Stimulated activated CD4-positive, alpha-beta T cell treated with anti-CD3 and anti-CD28 coated beads, Interleukin-1b, Interleukin-23, amount 100 ng/mL, for 24 hours (primary cell): ENCODE results near the gene CEMP1.
"Not testable (repeated sequence)": the region's sequence is repeated elsewhere in the genome, so short reads cannot be mapped to it uniquely, and the experiment has no call there.

Experiments used
- DNase-seq, 4 experiments: peaks; one replicate each; pipeline ENCODE4 v3.0.0-alpha.2; 2020; ENCODE audit warnings: low read depth in 4 of 4, low spot score in 1 of 4

Gene CEMP1, protein sequence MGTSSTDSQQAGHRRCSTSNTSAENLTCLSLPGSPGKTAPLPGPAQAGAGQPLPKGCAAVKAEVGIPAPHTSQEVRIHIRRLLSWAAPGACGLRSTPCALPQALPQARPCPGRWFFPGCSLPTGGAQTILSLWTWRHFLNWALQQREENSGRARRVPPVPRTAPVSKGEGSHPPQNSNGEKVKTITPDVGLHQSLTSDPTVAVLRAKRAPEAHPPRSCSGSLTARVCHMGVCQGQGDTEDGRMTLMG

DNA sequence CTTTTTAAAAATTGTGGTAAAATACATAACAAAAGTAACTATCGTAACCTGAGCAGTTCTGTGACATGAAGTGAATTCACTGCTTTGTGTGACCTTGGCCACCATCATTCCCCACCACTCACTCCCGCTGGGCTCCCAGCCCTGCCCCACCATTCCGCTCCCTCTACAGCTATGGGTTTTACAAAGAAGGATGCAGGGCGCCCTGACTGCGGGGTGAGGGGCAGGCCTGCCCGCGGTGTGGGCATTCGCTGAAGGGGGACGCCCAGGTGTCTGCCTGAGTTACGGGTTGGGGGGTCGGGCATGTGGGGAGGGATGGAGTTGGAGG, at the start of gene CEMP1:
Gene CEMP1, minus strand, starts transcription at position 38 of the 325 bp plus-strand sequence. CDS start 335 bp downstream, outside the sequence.
- DNase-seq: no peak

DNA sequence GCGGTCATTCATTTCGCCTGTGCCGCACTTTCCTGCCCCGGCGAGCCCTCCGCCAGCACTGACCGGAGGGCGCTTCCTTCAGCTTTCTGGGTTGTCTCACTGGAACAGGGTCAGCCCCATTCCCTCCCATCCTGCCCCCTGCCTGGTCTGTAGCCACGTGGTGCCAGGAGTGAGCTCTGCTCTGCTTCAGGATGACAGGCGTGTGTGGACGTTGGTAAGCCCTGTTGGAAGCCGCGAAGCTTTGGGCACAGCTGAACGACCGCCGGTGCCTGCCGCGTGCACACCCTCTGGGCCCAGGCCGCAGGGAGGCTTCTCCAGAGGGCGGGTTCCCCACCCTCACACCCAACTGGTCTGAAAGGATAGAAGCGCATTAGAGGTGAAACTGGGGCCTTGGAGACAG, 49.6 kb upstream of the CEMP1 start:
- DNase-seq: not testable (repeated sequence)

DNA sequence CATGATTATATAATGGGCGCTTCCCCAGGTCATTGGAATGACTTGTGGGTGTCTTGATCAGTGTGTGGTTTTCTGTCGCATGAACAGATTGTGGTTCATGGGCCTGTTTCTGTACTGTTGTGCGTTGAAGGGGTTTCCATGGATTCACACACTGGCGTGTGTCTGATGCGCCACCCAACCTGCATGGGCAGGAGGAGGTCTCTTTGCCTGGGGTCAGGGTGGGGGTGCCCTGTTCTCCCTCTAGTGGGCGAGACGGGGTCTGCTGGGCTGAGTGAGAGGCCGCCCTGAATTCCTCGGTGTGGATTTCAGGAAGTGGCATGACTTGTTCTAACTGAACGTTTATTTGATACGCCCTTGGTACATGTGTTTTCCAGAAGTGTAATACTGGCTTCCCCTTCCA, 48.9 kb upstream of the CEMP1 start:
- DNase-seq: not testable (repeated sequence)

DNA sequence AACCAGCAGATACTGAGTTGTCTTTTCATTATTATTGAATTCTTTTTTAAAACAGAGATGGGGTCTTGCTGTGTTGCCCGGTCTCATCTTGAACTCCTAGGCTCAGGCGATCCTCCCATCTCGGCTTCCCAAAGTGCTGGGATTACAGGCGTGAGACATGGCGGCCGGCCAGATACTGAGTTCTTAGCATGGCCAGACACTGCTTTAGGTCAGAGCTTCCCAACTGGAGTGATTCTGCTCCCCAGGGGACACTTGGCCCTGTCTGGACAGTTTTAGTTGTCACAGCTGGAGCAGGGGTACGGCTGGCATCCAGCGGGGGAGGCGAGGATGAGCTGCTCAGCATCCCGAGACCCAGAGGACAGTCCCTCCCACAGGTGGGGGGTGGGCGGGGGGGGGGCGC, 47.7 kb upstream of the CEMP1 start:
- DNase-seq: not testable (repeated sequence)

DNA sequence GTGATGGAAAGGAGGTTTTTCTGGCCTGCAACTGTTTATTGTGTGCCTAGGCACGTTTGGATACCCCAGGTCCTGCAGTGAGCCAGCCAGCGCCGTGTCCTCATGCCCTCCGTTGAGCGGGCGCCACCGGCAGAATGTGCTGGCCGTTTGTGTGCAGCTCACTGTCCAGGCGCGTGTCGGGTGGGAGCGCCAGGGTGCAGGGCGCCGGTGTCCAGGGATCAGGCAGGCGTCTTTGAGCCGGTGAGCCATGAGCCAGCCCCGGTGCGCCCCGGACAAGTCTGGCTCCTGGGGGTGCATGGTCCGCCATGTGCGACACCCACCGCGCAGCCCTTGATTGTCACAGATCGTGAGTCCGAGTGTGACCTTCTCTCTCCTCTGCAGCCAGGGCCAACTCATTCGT, 45.8 kb upstream of the CEMP1 start:
- DNase-seq: not testable (repeated sequence)

DNA sequence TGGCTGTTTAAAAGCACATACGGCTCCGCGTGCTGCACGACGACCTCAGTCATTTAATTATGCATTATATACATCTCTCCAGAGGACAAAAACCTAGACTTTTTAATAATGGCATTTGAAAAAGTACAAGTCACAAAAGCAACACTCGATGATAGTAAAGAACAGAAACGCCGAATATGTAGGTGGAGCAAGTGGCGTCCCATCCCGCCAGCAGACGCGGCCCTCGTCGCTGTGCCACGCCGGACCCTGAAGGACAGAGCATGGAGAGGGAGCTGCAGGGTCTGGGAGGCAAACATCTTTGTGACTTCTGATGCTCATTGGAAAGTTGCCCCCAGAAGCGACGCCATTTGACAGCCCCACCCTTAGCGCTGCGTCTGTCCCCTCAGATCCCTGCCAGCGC, 44.6 kb upstream of the CEMP1 start:
- DNase-seq: not testable (repeated sequence)

DNA sequence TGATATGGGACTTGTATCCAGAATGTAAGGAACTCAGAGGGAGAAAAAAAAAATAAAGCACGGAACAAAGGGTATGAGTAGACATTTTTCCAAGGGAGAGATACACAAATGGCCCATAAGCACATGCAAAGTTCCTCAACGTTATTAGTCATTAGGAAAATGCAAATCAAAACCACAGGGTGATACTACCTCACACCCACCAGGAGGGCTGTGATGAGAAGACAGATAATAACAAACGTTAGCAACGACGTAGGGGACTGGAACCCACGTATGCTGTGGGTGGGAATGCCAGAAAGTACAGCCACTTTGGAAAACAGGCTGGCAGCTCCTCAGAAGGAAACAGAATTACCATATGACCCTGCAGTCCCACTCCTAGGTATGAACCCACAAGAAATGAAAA, 41.5 kb upstream of the CEMP1 start:
- DNase-seq: not testable (repeated sequence)

DNA sequence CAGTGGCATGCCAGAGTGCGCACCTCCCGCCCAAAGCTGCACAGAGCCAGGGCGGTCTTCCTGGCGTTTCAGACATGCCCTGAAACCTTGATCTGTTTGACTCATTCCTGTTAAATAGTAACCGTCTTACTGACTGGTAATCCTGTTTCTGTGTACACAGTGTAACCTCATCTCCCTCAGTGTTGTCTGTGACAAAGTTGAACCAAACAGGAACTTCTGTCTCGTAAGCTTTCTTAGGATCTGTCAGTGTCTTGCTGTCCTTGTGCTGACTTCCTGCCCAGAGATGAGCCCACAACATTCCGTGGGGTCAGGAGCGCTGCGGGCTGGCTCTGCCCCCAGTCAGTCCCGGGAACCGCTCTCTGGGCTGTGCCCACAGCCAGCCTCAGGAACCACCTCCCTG, 37.4 kb upstream of the CEMP1 start:
- not testable (repeated sequence) for DNase-seq

DNA sequence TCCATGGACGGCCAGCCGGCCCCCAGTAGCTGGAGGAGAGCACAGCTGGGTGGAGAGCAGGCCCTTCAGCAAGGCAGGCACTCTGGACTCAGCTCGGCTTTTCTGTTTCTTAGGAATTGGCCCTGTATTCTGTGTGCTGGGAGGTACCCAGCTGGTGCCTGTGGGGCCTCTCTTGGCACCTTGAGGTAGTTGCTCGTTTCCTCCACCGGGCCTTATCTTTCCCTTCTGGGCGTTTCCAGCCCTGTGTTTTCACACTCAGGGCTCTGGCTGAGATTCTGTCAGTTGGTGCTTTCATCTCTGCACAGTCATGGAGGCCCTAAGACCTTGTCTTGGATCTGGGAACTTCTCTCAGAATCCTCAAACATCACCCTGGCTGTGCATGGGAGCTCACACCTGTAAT, 36.3 kb upstream of the CEMP1 start:
- DNase-seq: not testable (repeated sequence)

DNA sequence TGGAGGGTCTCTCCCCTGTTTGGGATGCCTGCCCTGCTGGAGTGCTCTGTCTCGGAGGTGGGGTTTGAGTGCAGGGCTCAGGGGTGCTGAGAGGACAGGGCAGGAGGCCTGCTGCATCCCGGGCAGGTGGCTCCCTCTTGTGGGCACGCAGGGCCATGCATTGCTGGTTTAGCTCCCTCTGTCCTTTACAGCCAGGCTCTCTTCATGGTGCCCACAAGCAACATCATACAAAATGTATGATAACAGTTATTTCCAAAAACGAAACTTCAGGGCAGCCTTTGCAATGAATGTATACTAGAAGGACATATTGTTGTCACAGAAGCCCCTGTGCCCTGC, 29.6 kb upstream of the CEMP1 start:
- peak in 3 of 4 experiments; percentile 23 to 53 (median 50) for DNase-seq

DNA sequence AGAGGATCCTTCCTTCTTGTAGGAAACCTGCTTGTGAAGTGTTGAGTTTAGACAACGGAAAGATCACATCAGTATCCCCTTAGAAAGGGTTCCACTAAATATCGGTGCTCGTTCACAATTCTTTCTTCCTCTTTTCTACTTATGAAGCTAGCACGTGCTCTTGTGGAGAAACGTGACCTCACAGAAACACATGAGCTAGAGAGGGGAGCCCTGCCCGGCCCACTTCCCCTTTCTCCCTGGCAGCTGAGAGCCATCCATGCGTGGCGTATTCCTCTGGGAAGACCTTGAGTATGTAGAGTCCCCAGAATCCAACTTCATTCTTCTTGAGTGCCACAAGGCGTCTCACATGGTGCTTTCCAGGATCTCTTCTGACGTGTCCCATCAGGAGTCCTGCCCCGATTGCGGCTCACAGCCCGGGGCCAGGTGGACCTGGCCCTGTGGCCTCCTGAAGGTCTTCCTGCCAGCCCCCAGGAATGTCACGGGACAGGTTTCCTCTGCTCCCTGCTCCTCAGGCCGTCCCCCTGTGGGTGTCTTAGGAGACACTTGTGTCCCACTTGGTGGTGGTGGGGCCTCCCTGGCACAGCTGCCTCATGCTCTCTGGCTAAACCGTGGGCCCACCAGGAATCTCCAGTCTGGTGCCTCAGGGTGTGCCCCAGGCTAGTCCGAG, 29.1 kb upstream of the CEMP1 start:
- DNase-seq: not testable (repeated sequence)

DNA sequence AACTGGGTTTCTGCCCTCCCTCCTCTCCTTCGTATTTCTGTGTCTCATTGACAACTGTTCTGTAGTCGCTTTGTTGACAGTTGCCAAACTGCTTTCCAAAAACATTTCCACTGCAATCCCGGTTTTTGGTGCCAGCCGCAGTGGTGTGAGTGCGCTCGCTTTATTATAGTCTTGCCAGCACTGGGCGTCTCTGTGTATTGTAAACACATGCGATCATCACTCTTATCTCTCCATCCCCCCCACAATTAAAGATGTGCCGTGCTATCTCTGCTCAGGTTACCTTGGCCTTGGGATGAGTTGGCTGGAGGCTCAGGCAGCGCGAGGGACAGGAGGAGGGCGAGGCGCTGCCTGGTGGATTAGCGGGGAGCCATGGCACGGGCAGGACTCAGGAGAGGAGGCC, 25.9 kb upstream of the CEMP1 start:
- not testable (repeated sequence) for DNase-seq

DNA sequence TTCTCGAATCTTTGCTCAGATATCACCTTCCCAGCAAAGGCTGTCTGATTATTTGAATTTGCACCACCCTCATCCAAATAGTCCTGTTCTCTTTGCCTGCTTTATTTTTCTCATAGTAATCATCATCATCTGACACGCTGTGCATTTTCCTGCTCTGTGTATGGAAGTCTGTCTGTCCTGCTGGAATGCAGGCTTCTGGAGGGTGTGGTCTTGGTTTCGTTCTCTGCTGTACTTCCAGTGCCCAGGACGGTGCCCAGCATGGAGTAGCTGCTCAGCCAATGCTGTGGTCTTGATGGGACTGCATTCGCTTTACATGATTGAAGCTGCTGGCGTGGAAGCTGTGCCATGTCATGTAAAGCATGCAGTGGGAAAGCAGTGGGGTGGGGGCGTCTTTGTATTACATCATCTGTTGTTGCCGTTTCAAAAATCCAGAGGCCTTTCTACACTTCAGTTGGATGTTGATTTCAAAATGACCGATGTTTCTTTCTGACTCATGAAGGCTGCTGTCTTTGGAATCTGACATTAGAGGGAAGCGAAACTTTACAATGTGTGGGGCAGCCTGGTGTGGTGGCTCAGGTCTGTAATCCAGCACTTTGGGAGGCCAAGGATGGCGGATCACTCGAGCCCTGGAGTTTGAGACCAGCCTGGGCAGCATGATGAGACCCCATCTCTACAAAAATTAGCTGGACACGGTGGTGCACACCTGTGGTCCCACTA, 23.7 kb upstream of the CEMP1 start:
- DNase-seq: not testable (repeated sequence)

DNA sequence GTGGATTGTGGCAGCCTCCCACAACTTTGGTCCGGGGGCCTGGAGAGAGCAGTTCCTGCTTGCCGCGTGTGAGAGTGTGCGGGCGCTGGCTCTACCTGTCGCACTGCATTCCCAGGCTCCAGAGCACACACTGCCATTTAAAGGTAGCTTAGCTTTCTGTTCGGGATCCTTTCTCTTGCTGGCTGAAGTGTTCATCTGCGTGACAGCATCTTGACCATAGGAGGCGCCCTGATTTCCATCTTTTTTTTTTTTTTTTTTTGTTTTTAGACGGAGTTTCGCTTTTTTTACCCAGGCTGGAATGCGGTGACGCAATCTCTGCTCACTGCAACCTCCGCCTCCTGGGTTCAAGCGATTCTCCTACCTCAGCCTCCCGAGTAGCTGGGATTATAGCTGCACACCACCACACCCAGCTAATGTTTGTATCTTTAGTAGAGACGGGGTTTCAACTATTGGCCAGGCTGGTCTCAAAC, 20.2 kb upstream of the CEMP1 start:
- not testable (repeated sequence) for DNase-seq

DNA sequence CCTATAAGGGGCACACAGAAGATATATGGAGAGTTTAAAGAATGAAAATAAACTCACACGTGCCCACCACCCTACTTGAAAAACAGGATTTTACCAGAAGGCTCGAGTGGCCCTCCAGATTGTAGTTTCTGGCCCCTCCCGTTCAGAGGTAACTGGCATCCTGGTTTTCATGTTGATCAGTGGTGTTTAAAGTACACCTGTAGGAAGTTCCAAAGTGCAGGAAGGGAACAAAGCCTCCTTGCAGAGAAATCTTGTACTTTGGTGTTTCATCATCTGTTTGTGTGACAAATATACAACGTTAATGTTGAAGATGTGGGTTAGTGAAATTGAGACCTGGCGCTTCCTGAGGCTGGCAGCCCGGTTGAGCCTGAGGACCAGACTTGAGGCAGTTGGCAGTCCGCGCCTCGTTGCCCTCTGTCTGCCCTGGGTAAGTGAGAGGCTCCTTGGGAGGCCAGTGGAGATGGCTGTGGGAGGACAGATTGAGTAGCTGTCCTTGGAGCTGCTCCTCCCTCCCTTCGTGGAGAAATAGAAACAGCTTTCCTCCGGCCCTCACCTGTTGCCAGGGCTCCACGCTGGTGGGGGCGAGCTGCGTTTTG, 19.2 kb upstream of the CEMP1 start:
- not testable (repeated sequence) for DNase-seq

DNA sequence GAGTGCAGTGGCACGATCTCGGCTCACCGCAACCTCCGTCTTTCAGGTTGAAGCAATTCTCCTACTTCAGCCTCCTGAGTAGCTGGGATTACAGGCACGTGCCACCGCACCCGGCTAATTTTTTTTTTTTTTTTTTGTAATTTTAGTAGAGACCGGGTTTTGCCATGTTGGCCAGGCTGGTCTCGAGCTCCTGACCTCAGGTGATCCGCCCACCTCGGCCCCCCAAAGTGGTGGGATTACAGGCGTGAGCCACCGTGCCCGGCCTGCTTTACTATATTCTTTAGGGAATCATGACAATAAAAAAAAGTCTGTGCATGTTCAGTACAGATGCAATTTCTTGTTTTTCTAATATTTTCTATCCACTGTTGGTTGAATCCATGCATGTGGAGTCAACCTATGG, 12.6 kb upstream of the CEMP1 start:
- not testable (repeated sequence) for DNase-seq

DNA sequence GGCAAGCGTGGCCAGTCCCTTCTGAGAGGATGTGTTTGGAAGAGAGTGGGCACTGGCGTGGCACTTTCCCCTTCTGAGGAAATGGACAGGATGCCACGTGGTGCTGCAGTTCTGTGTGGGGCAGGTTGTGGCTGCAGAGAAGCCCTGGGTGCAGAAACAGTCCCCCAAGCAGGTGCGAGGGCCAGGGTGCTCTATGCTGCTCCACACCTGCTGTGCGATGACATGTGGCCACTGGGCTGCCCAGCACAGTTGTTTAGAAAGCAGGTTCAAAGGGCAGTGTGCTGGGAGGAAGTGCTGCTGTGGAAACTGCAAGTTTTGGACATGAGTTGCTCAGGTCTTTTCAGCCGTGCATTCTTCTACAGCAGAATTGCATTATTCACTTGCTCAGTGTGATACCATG, 10.2 kb upstream of the CEMP1 start:
- not testable (repeated sequence) for DNase-seq

DNA sequence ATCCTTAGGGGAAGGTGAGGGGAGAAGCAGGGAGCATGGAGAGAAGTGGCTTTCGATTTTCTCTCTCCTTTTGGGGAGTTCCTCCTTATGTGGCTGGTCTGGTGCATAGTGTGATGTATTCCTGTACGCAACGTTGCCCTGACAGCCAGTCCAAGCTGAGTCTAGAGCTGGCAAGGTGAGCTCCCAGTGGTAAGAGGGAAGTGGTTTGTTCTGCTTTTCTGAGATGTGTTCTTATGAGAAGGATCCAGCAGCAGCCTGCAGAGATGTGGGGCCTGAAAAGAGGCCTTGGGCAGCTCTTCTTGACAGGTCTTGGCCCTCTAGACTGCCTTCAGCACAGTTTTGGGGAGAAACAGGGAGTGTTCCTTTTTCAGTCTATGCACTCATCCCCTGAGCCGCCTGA, 9.7 kb upstream of the CEMP1 start:
- not testable (repeated sequence) for DNase-seq

DNA sequence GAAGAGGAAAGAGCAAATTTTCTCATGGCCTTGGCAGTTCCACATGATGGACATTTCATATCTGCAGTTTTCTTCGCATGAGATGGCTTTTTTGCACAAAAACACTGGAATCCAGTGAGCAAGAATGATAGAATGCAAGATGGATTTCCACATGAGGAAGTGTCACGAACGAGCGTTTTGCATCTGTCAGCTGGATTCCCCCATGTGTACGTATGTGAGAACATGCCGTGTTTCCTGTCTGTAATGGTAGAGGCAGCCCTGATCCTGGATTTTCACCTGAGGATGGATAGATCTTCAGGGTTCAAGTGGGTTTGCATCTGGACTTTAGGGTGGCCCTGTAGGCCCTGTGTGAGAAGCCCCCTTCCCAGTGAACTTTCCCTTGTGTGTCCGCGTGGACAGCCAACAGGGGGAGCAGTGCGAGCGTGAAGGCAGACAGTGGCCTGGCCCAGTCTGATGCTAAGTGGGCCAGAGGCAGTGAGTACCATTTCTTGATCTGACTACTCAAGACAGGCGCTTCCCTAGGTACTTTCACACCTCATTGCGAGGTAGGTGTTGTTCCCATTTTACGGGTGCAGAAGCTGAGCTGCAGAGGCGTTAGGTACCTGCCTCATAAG, 8.7 kb upstream of the CEMP1 start:
- DNase-seq: peak in 1 of 4 experiments; percentile 25

DNA sequence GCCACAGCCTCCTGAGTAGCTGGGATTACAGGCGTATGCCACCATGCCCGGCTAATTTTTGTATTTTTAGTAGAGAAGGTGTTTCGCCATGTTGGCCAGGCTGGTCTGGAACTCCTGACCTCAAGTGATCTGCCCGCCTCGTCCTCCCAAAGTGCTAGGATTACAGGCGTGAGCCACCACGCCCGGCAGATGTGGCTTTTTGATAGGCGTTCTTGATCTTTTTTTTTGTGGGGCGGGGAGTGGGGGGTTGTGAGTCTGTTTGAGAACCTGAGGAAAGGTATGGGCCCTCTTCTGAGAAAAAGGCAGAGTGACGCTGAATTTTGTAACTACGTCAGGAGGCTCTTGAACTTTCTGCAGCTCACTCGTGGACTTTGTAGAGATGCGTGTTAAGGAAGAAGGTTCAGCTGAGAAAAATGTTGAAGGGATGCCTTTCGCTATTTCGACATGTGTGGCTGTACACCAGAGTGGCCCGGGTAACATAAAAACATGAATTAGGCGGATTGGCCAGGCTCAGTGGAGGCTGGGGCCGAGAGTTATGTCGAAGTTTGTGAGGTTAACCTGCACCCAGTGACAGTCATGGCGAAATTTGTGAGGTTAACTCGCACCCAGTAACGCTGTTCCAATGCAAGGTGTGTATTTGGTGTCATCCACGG, 8.1 kb upstream of the CEMP1 start:
- not testable (repeated sequence) for DNase-seq
